Naive thymus-derived CD8-positive, alpha-beta T cell (primary cell): ENCODE data around the gene SPAG5. TPM values are rescaled to one million over a fixed set of nuclear protein-coding genes. Genes with fewer than 3 reads are reported as not detected.
A peak's percentile ranks its signal among the peaks of the same experiment; 100 is the strongest.
"Not testable (repeated sequence)": the region's sequence is repeated elsewhere in the genome, so short reads cannot be mapped to it uniquely, and the experiment has no call there.

Experiments
- ATAC-seq, 2 donors: fragments of 150-1000 bp; cut with Tn5 transposase in 1 of 2; sonication (Bioruptor Pico), chemical (Tn5 transposase) in 1 of 2; 1 replicate in 1 of 2; 2 replicates in 1 of 2; pipeline ENCODE4 v1.10.0; 2021; ENCODE audit warnings: mild to moderate bottlenecking in 2 of 2, moderate library complexity in 2 of 2
- POLR2A ChIA-PET: fragments of 350-600 bp; sonication (Branson Sonifier 250); formaldehyde crosslinking; loops from one replicate; lab custom pipeline; 2021; ENCODE audit warnings: antibody characterized with exemption; lab: Charles Lee
- DNase-seq, 10 donors: peaks; one replicate each; pipeline versions ENCODE4 v3.0.0 to v3.0.0-alpha.2; 2020 to 2022
- H3K27ac Mint-ChIP-seq, 10 donors: one replicate each; pipeline ENCODE4 v1.8.0; 2020 to 2022; ENCODE audit warnings: mild to moderate bottlenecking in 10 of 10, mixed read lengths in 10 of 10, moderate library complexity in 4 of 10, inconsistent platforms in 1 of 10
- H3K27me3 Mint-ChIP-seq, 5 donors: one replicate each; pipeline ENCODE4 v1.8.0; 2021 to 2022; ENCODE audit warnings: mixed read lengths in 5 of 5
- H3K36me3 Mint-ChIP-seq, 3 donors: one replicate each; pipeline ENCODE4 v1.8.0; 2020 to 2022; ENCODE audit warnings: mixed read lengths in 3 of 3, mild to moderate bottlenecking in 2 of 3, inconsistent platforms in 1 of 3
- H3K4me1 Mint-ChIP-seq, 4 donors: one replicate each; pipeline ENCODE4 v1.8.0; 2021 to 2022; ENCODE audit warnings: mixed read lengths in 4 of 4
- H3K4me3 Mint-ChIP-seq, 10 donors: one replicate each; pipeline ENCODE4 v1.8.0; 2020 to 2022; ENCODE audit warnings: mild to moderate bottlenecking in 10 of 10, mixed read lengths in 10 of 10, moderate library complexity in 6 of 10, inconsistent platforms in 1 of 10
- H3K9me3 Mint-ChIP-seq, 9 donors: one replicate each; pipeline ENCODE4 v1.8.0; 2020 to 2022; ENCODE audit warnings: mixed read lengths in 9 of 9, mild to moderate bottlenecking in 3 of 9, inconsistent platforms in 1 of 9, moderate library complexity in 1 of 9
- polyA plus RNA-seq, 3 donors: library from polyadenylated mRNA; unstranded; fragments of 300-500 nt; fragmentation: Illumina TruSeq; gene quantifications; one replicate each; pipeline ENCODE4 v1.2.3, GENCODE V29; 2021
- total RNA-seq, 8 experiments: library from RNA in 2 of 8; stranded (reverse) in 2 of 8; gene quantifications; one replicate each; pipeline ENCODE4 v1.2.3 and lab custom pipeline; 2021 to 2026

SPAG5 gene
- total and polyA plus RNA-seq, 5 experiments from 2014 or later = 0.40 to 11.2 (median 2.7) TPM

GRCh38 chr17:28576758-28577465 lies 21.9 kb downstream of the SPAG5 start, which contains the start of gene ALDOC:
ALDOC (minus strand) TSS chr17:28576895; CDS start chr17:28575532, 1,363 bp downstream.
- no peaks in the 10 kb centered on the region for H3K27me3 Mint-ChIP-seq

DNA sequence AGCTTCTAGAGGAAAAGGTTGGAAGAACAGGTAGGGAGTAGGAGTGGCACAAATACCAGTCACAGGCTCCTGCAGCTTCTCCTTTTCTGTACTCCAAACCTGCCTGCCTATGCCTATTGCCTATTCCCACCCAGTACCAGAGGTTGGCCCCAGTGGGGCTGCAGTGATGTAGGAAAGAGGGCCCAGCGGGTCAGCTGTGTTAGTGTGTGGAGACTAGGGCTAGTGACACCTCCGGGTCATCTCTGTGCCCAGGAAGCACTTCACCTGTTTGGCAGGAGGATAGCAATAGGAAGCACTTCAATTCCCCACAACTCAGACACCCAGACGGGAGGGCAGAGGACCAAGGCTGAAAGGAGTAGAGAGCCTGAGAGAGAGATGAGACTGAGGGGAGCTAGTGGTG lies 22.8 kb downstream of the SPAG5 start:
- Mint-ChIP-seq H3K27ac (peak overlapping the region; percentile 48 to 95 (median 83)), H3K4me3 (peak overlapping the region; percentile 77 to 91 (median 87)), H3K4me1 (peaks cover 25 to 46% (median 36%) of the 10 kb centered on the region in 4 donors)
- not testable (repeated sequence) for H3K9me3 Mint-ChIP-seq, ATAC-seq, H3K27me3 Mint-ChIP-seq, H3K36me3 Mint-ChIP-seq, DNase-seq
- POLR2A ChIA-PET = interaction anchor here (0.7 to 9.0 kb wide), 5 partner anchors 21 to 86 kb away, joined by 3 to 81 read pairs (median 16); partner anchors contain the start of genes BLTP2, SDF2, SPAG5 and UNC119

More at GRCh38 chr17:28576758-28577465, 21.9 kb downstream of the SPAG5 start, which contains the start of gene ALDOC:
- peak within 1 kb of the TSS; percentile 77 to 91 (median 87) for H3K4me3 Mint-ChIP-seq
- H3K36me3 Mint-ChIP-seq = no peaks in the 10 kb centered on the region
- no peaks in the 10 kb centered on the region for H3K9me3 Mint-ChIP-seq
- H3K4me1 Mint-ChIP-seq = peaks cover 24 to 43% (median 31%) of the 10 kb centered on the region in 4 donors
- peak within 1 kb of the TSS; percentile 82 to 96 (median 94) for H3K27ac Mint-ChIP-seq
- DNase-seq = peak; percentile 90 to 100 (median 97)
- ATAC-seq = peak; percentile 94 to 97
- POLR2A ChIA-PET = interaction anchor here (0.7 to 9.0 kb wide), 10 partner anchors 11 to 143 kb away, joined by 3 to 81 read pairs (median 4); partner anchors contain the start of genes BLTP2, PROCA1, RPL23A and SDF2

GRCh38 chr17:28575126-28575795 lies 23.6 kb downstream of the SPAG5 start:
- Mint-ChIP-seq H3K4me3 (peak overlapping the region in 1 of 10 donors; percentile 89), H3K27me3 (no peaks in the 10 kb centered on the region), H3K27ac (peak overlapping the region in 1 of 10 donors; percentile 31), H3K4me1 (peaks cover 29 to 48% (median 41%) of the 10 kb centered on the region in 4 donors), H3K36me3 (no peaks in the 10 kb centered on the region), H3K9me3 (no peaks in the 10 kb centered on the region)
- DNase-seq (no peak), ATAC-seq (no peak)
- POLR2A ChIA-PET = interaction anchor here (0.7 to 9.0 kb wide), 5 partner anchors 21 to 86 kb away, joined by 3 to 81 read pairs (median 16); partner anchors contain the start of genes BLTP2, SDF2, SPAG5 and UNC119

DNA sequence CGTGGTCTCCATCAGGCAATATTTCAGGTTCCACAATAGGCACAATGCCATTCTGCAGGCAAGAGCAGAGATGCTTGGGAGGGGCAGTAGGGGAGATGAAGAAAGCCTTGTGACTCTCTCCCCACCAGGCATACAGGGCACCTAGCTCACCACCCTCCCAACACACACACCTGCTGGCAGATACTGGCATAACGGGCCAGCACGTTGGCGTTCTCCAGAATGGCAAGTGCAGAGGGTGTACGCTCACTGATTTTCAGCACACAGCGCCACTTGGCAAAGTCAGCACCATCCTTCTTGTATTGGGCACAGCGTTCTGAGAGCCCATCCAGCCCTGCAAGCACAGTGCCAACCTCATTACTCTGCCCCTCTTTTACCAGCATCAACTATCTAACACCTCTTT lies 24.3 kb downstream of the SPAG5 start:
- H3K9me3 Mint-ChIP-seq = no peaks in the 10 kb centered on the region
- peak overlapping the region in 7 of 10 donors; percentile 14 to 86 (median 48) for H3K27ac Mint-ChIP-seq
- H3K4me1 Mint-ChIP-seq = peaks cover 34 to 55% (median 48%) of the 10 kb centered on the region in 4 donors
- DNase-seq (no peak), ATAC-seq (no peak)
- POLR2A ChIA-PET = interaction anchor here (9.0 kb wide), 1 partner anchor 24 kb away, joined by 81 read pairs; the partner anchor contains the start of gene UNC119
- H3K4me3 Mint-ChIP-seq = peak overlapping the region in 2 of 10 donors; percentile 8 to 18
- no peaks in the 10 kb centered on the region for H3K27me3 Mint-ChIP-seq
- H3K36me3 Mint-ChIP-seq = peaks cover 0 to 5% (median 0%) of the 10 kb centered on the region in 3 donors

- H3K4me3 Mint-ChIP-seq = peak overlapping the region in 4 of 10 donors; percentile 8 to 56 (median 15)
- POLR2A ChIA-PET = interaction anchor here (9.0 kb wide), 1 partner anchor 24 kb away, joined by 81 read pairs; the partner anchor contains the start of gene UNC119
Observed at GRCh38 chr17:28573966-28574480, 24.8 kb downstream of the SPAG5 start.

DNA sequence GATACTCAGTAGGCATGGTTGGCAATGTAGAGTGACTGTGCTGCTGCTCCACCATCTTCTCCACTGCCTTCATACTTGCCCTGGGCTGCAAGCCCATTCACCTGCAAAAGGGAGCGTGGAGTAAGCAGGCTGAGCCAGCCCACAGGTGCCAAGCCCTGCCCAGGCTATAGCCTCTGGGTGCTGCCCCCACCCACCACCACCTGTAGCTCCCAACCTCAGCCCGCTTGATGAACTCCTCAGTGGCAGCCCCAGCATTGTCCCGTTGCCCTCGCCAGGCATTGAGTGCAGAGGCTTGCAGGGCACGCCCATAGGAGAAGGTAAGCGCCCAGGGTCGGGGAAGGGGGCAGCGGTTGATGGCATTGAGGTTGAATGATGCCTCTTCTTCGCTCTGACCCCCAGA lies 25.3 kb downstream of the SPAG5 start:
- Mint-ChIP-seq H3K4me3 (peak overlapping the region in 1 of 10 donors; percentile 95), H3K27me3 (no peaks in the 10 kb centered on the region), H3K36me3 (peaks cover 0 to 10% (median 0%) of the 10 kb centered on the region in 3 donors), H3K27ac (peak overlapping the region in 3 of 10 donors; percentile 2 to 88 (median 11)), H3K9me3 (no peaks in the 10 kb centered on the region), H3K4me1 (peaks cover 37 to 61% (median 55%) of the 10 kb centered on the region in 4 donors)
- ATAC-seq (no peak), DNase-seq (no peak)
- POLR2A ChIA-PET = interaction anchor here (9.0 kb wide), 1 partner anchor 23 kb away, joined by 81 read pairs; the partner anchor contains the start of gene UNC119

More at GRCh38 chr17:28573966-28574480, 24.8 kb downstream of the SPAG5 start:
- Mint-ChIP-seq H3K27me3 (no peaks in the 10 kb centered on the region), H3K4me1 (peaks cover 36 to 57% (median 52%) of the 10 kb centered on the region in 4 donors), H3K36me3 (peaks cover 0 to 7% (median 0%) of the 10 kb centered on the region in 3 donors), H3K9me3 (no peaks in the 10 kb centered on the region), H3K27ac (peak overlapping the region in 5 of 10 donors; percentile 18 to 86 (median 57))
- no peak for DNase-seq
- ATAC-seq = no peak

DNA sequence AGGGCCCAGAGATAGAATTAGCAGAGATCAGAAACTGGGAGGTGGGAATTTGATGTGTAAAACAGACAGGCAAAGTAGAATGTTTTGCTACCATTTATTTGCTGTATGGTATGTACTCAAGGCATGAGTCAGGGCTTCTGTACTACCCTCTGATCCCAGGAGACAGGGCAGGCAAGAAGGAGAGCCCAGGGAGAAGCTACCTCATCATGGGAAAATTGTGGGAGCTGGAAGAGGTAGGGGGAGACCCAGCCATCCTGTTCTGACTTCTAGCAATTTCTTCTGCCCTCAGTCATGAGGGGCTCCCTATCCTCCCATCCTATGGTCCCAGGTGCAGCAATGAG lies 25.8 kb downstream of the SPAG5 start:
- Mint-ChIP-seq H3K36me3 (peaks cover 0 to 14% (median 0%) of the 10 kb centered on the region in 3 donors), H3K9me3 (no peaks in the 10 kb centered on the region), H3K27ac (peak overlapping the region in 9 of 10 donors; percentile 50 to 98 (median 88)), H3K4me1 (peaks cover 40 to 65% (median 60%) of the 10 kb centered on the region in 4 donors), H3K27me3 (no peaks in the 10 kb centered on the region), H3K4me3 (peak overlapping the region in 8 of 10 donors; percentile 91 to 97 (median 95))
- ATAC-seq = no peak
- no peak for DNase-seq
- POLR2A ChIA-PET = interaction anchor here (0.6 to 9.0 kb wide), 3 partner anchors 23 to 719 kb away, joined by 3 to 81 read pairs (median 22); partner anchors contain the start of genes BLTP2 and UNC119

GRCh38 chr17:28572259-28573039 lies 26.4 kb downstream of the SPAG5 start:
- DNase-seq (no peak), ATAC-seq (no peak)
- POLR2A ChIA-PET = interaction anchor here (0.6 to 9.0 kb wide), 9 partner anchors 8 to 720 kb away, joined by 3 to 81 read pairs (median 4); partner anchors contain the start of genes BLTP2, RPL23A, SPAG5 and UNC119
- Mint-ChIP-seq H3K9me3 (no peaks in the 10 kb centered on the region), H3K36me3 (peaks cover 0 to 18% (median 0%) of the 10 kb centered on the region in 3 donors), H3K27ac (peak overlapping the region; percentile 85 to 98 (median 96)), H3K4me1 (peaks cover 44 to 71% (median 66%) of the 10 kb centered on the region in 4 donors), H3K27me3 (no peaks in the 10 kb centered on the region), H3K4me3 (peak overlapping the region; percentile 91 to 98 (median 95))

DNA sequence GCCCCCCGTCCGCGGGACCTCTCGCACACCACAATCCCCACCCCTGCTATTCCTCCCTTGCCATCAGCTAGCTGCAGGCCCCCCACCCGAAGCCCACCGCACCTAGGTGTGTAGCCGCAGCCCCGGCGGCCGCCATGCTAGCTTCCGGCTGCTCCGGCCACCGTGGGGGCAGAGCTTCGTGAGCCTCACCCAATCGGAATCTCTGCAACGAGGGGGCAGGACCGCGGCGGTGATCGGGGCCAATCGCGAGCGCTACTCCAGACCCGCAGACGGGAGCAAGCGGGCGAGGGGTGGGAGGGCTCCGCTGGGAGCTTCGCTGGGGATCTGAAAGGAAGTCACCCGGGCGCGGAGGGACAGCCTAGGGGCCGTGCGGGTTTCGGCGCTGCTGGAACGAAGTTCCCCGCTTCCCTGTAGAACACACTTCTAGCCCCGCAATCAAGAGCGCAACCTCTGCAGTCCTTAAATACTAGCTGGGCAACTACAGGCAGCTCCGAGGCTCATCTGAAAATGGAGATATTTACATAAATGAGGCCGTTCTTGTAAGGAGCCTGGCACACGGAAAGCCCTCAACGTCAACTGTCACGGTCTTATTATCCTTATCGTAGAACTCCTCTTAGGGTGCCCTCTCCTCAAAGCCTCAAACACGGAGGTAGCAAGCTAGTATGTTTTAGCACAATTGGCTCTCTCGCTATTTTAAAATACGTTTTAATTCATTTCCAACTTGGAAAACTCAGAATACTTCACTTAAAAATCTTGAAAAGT lies 27.3 kb downstream of the SPAG5 start, which contains the start of gene PIGS:
Gene PIGS (minus strand): TSS at position 164 of the 762 bp plus-strand sequence. CDS start 28 bp downstream, at position 136.
- Mint-ChIP-seq H3K36me3 (peaks cover 0 to 26% (median 2%) of the 10 kb centered on the region in 3 donors), H3K27ac (peak within 1 kb of the TSS; percentile 88 to 98 (median 96)), H3K4me3 (peak within 1 kb of the TSS; percentile 91 to 98 (median 95)), H3K27me3 (no peaks in the 10 kb centered on the region), H3K4me1 (peaks cover 41 to 72% (median 64%) of the 10 kb centered on the region in 4 donors), H3K9me3 (no peaks in the 10 kb centered on the region)
- peak; percentile 96 to 97 for ATAC-seq
- peak; percentile 80 to 94 (median 85) for DNase-seq
- POLR2A ChIA-PET = interaction anchor here (0.8 to 9.0 kb wide), 14 partner anchors 8 to 1189 kb away, joined by 3 to 81 read pairs (median 4); partner anchors contain the start of genes BLTP2, NUFIP2, RPL23A and SPAG5

DNA sequence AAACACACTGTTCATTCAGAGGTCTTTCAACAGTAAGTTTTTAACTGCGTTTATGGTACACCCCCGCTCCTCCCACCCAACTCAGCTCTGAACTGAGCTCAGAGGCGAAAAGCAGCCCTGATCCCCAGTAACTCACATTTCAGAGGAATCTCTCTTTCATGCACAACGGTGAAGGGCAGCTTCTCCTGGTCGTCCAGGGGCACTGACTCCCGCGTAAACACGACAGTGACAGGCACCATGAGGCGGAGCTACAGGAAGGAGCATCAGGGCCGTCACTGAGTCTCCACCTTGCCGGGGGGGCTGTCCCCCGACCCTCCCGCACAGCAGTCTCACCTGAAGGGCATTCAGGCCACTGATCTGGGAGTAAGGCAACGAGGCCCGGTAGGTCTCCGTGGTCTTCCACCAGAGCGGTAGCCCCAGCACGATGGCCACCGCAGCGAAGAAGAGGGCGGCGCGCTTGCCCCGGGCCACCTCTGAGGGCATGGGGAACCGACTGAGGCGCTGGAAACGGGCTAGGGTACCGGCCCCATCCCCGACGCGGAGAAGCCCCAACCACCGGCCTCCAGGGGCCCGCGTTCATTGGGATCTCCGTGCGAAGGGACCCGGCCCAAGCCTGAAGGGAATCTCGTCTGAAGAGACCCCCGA lies 28.0 kb downstream of the SPAG5 start:
- H3K27me3 Mint-ChIP-seq = no peaks in the 10 kb centered on the region
- ATAC-seq (peak; percentile 48 to 58), DNase-seq (peak in 7 of 10 donors; percentile 35 to 67 (median 51))
- POLR2A ChIA-PET = interaction anchor here (0.9 to 9.0 kb wide), 13 partner anchors 9 to 1190 kb away, joined by 3 to 81 read pairs (median 4); partner anchors contain the start of genes BLTP2, NUFIP2, RPL23A and SDF2
- no peaks in the 10 kb centered on the region for H3K9me3 Mint-ChIP-seq
- peak overlapping the region; percentile 91 to 98 (median 95) for H3K4me3 Mint-ChIP-seq
- H3K4me1 Mint-ChIP-seq = peaks cover 37 to 67% (median 58%) of the 10 kb centered on the region in 4 donors
- H3K27ac Mint-ChIP-seq = peak overlapping the region; percentile 88 to 98 (median 96)
- H3K36me3 Mint-ChIP-seq = peaks cover 0 to 28% (median 2%) of the 10 kb centered on the region in 3 donors
